ENCODE results near the gene PTGER1. TPM values are rescaled to one million over a fixed set of nuclear protein-coding genes. Genes with fewer than 3 reads are reported as not detected.

The PTGER1 gene
- total and polyA plus RNA-seq, 2 of the 13 experiments (the other 11 are each of a cell fraction or from before 2014, with no cell fraction given), result 0.13 TPM; not detected in 1

- TF ChIP-seq LCORL (IDR thresholded peaks at IDR 0.05), result no peak
- TF ChIP-seq LCORL (CRISPR knock-in tag; IDR thresholded peaks at IDR 0.05), result peak; percentile 35; the same call in 1 of the 2 replicates
- peak; percentile 58 for TF ChIP-seq FOXP4 (CRISPR knock-in tag; IDR thresholded peaks at IDR 0.05)
- peak; percentile 68 for TF ChIP-seq RFX5 (IDR thresholded peaks at IDR 0.05; ENCODE audit: low read depth, low read length)
- no peak for TF ChIP-seq ZNF326 (CRISPR knock-in tag; IDR thresholded peaks at IDR 0.05; ENCODE audit: borderline replicate concordance)
- TF ChIP-seq ZBTB26 (CRISPR knock-in tag; IDR thresholded peaks at IDR 0.05; ENCODE audit: borderline replicate concordance), result 0 out of 2 replicates have a peak, but pooled peaks have one; percentile 62
- TF ChIP-seq HMGXB3 (CRISPR knock-in tag; IDR thresholded peaks at IDR 0.05; ENCODE audit: borderline replicate concordance), result peak; percentile 78; the same call in 1 of the 2 replicates
- TF ChIP-seq, protein P1, sequence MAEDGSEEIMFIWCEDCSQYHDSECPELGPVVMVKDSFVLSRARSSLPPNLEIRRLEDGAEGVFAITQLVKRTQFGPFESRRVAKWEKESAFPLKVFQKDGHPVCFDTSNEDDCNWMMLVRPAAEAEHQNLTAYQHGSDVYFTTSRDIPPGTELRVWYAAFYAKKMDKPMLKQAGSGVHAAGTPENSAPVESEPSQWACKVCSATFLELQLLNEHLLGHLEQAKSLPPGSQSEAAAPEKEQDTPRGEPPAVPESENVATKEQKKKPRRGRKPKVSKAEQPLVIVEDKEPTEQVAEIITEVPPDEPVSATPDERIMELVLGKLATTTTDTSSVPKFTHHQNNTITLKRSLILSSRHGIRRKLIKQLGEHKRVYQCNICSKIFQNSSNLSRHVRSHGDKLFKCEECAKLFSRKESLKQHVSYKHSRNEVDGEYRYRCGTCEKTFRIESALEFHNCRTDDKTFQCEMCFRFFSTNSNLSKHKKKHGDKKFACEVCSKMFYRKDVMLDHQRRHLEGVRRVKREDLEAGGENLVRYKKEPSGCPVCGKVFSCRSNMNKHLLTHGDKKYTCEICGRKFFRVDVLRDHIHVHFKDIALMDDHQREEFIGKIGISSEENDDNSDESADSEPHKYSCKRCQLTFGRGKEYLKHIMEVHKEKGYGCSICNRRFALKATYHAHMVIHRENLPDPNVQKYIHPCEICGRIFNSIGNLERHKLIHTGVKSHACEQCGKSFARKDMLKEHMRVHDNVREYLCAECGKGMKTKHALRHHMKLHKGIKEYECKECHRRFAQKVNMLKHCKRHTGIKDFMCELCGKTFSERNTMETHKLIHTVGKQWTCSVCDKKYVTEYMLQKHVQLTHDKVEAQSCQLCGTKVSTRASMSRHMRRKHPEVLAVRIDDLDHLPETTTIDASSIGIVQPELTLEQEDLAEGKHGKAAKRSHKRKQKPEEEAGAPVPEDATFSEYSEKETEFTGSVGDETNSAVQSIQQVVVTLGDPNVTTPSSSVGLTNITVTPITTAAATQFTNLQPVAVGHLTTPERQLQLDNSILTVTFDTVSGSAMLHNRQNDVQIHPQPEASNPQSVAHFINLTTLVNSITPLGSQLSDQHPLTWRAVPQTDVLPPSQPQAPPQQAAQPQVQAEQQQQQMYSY (CRISPR knock-in tag; IDR thresholded peaks at IDR 0.05), result 0 out of 2 replicates have a peak, but pooled peaks have one; percentile 64
- no peak for TF ChIP-seq ZNF143 (CRISPR knock-in tag; IDR thresholded peaks at IDR 0.05)
- peak; percentile 88 for TF ChIP-seq RAD51 (IDR thresholded peaks at IDR 0.05; ENCODE audit: borderline replicate concordance)
- TF ChIP-seq ZNF713 (CRISPR knock-in tag; IDR thresholded peaks at IDR 0.05), result no peak
- TF ChIP-seq ZNF260 (CRISPR knock-in tag; IDR thresholded peaks at IDR 0.05; ENCODE audit: borderline replicate concordance, low read depth), result no peak
- peak; percentile 46; the same call in 1 of the 2 replicates for TF ChIP-seq ZNF691 (CRISPR knock-in tag; IDR thresholded peaks at IDR 0.05; ENCODE audit: borderline replicate concordance, low read depth)
These were observed 21.1 kb upstream of the PTGER1 start, which contains the start of gene GIPC1 (continued) for GRCh38 chr19:14496029-14496833.
